GF-D8 (cell line): ENCODE results near the gene STK26.
"Not testable (repeated sequence)": the region's sequence is repeated elsewhere in the genome, so short reads cannot be mapped to it uniquely, and the experiment has no call there.

Experiments used
- DNase-seq: peaks from one replicate; lab custom pipeline; 2025; lab: John Stamatoyannopoulos, UW

Gene STK26

DNA sequence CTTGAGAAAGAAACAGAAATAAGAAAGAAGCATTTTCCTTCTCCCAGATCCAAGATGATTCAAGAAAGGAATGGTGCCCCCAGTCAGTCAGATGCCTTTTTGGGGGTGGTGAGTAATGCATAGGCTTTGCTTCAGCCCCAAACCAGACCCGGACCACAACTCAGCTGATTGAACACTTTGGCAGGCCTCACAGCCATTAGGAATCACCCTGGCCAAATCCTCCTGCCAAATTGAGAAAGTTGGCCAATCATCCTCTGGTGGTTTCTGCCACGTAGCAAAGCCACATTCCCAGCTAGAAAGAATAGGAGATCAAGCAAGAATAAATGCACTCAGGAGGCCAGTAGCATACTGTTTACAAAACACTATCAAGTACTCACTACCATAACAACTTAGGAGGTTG is 71.1 kb downstream of the STK26 start:
- no peak for DNase-seq

GRCh38 chrX:132098704-132099103 is 75.6 kb downstream of the STK26 start:
- not testable (repeated sequence) for DNase-seq

GRCh38 chrX:132101206-132101605 is 78.1 kb downstream of the STK26 start:
- no peak for DNase-seq

GRCh38 chrX:132101799-132102198 is 78.7 kb downstream of the STK26 start:
- no peak for DNase-seq

DNA sequence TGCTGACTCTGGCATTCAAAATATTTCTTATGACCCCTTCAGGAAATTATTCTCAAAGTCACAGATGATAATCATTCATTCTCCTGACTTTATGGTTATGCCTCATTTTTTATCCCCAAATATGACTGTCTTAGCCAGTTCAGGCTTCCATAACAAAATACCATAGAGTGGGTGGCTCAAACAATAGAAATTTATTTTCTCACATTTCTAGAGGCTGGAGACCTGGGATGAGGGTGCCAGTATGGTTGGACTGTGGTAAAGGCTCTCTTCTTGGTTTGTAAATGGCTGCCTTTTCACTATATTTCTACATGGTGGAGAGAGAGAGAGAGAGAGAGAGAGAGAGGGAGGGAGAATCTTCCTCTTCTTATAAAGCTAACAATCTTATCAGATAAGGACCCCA is 84.2 kb downstream of the STK26 start:
- no peak for DNase-seq

- DNase-seq: no peak
Measured at GRCh38 chrX:132114607-132115006, 91.5 kb downstream of the STK26 start.

- no peak for DNase-seq
Measured at GRCh38 chrX:132115792-132116191, 92.7 kb downstream of the STK26 start.

DNA sequence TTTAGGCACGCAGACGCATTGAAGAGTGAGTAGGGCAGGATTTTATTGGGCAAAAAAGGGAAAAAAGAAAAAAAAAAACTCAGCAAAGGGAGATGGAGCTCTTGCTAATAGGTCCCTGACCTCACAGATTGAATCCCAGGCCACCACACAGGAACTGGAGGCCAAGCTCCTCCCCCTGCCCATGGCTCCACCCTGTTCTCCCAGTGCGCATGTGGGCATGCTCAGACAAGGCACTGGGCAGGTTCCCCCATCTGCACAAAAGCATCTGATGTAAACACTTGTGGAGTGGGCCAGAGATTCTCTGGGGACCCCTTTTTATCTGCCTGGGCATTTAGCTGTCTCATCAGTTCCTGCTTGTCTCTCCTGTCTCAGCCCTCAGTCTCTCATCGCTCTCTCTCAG is 95.3 kb downstream of the STK26 start:
- no peak for DNase-seq

DNA sequence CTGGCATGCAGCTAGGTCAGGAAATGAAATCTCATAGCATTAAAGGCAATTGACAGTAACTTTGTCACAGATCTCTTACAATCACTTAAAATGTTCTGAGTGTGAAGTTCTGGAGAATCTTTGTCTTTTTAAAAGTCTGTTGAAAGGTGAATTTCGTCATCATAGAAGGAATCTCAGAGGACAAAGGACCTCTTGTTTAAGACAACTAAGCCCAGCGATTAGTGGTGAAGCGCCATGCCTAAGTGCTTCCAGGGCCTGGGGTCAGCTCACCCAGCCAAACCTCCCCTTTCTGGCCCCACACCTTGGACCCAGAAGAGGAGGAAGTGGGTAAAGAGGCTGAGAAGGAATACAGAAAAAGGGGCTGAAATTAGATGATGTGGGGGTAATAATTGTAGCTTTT is 96.2 kb downstream of the STK26 start:
- DNase-seq: no peak

DNA sequence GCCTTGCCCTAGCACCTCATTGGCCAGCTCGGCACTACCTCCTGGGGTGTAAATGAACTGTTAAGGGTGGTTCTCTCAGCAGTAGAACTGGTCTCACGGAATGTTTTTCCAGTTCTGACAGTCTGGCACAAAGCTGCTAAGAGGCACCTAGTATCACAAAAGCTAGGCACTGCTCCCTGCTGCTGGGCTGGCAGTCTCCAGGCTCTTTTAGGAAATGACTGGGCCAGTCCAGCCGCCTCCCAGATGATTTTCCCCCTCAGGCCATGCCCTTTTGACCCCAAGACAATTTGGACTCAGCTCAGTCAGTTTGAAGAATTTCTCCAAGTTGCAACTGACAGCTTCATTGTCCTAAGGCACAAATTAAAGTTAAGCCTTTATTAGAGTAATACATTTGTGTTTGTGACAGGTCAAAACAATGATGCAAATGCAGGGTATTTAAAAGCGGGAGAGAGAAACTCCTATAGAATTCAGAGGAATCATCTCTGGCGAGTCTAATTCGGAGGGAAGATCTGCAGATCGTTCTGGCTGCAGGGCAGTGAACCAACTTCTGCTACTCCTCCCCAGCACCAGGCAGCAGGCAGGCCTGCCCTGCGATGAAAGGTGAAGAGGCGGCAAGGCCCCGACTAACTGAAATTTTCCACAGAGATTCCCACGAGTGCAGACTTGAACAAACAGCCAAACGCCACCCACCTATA is 96.9 kb downstream of the STK26 start:
- no peak for DNase-seq

DNA sequence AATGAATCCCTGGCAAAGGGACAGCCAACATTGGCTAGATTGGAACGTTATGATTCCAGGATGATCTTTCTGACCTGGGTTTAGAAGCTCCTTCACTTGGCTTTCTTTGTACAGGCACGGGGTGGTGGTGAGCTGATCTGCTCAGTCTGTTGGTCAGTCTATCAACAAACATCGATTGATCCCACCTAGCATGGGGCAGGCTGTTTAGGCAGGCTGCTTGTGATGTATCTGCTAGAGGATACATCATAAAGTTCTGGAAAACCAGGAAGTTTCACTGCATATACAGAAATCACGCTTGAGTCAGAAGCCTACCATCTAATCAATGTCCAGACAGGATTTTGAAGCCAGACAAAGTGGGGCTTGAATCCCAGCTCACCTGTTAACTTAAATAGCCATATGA is 97.8 kb downstream of the STK26 start:
- DNase-seq: no peak
